ENCODE measurements around the gene RRP8. TPM values are rescaled to one million over a fixed set of nuclear protein-coding genes. Genes with fewer than 3 reads are reported as not detected.

RRP8 gene
- total RNA-seq, 4 donors from 2014 or later: 14.9 to 22.7 (median 18.0) TPM

GRCh38 chr11:6548641-6549040 is 54.8 kb downstream of the RRP8 start:
- no peak overlapping the region for H3K4me3 ChIP-seq (ENCODE audit: low read depth, poor library complexity, severe bottlenecking)
- TF ChIP-seq POLR2A (IDR thresholded peaks at IDR 0.05) (no peak), CTCF (IDR thresholded peaks at IDR 0.05) (no peak)
- intact Hi-C loops (cut with DNase I; ENCODE audit: low total_unique reads): no loop called here
- 89 to 94% methylated on average over 3 of the region's 3 CpGs for WGBS, 2 donors
- peak in 1 of 2 donors; percentile 42 for DNase-seq (ENCODE audit: low spot score in 2 of 2)

- WGBS, 2 donors: 91 to 95% methylated on average over 2 of the region's 2 CpGs
- no peak overlapping the region for H3K4me3 ChIP-seq (ENCODE audit: low read depth, poor library complexity, severe bottlenecking)
- intact Hi-C loops (cut with DNase I; ENCODE audit: low total_unique reads): no loop called here
- no peak for TF ChIP-seq CTCF (IDR thresholded peaks at IDR 0.05)
- no peak for TF ChIP-seq POLR2A (IDR thresholded peaks at IDR 0.05)
- DNase-seq (ENCODE audit: low spot score in 2 of 2): no peak
Observed at GRCh38 chr11:6548121-6548520, 55.3 kb downstream of the RRP8 start.

GRCh38 chr11:6547177-6547576 is 56.2 kb downstream of the RRP8 start:
- H3K4me3 ChIP-seq (ENCODE audit: low read depth, poor library complexity, severe bottlenecking): no peak overlapping the region
- no peak for TF ChIP-seq CTCF (IDR thresholded peaks at IDR 0.05)
- no peak for TF ChIP-seq POLR2A (IDR thresholded peaks at IDR 0.05)
- DNase-seq (ENCODE audit: low spot score in 2 of 2): peak in 1 of 2 donors; percentile 56
- intact Hi-C loops (cut with DNase I; ENCODE audit: low total_unique reads): no loop called here
- WGBS, 2 donors: 95 to 96% methylated on average over 3 to 6 of the region's 6 CpGs

- intact Hi-C loops (cut with DNase I; ENCODE audit: low total_unique reads): no loop called here
- DNase-seq (ENCODE audit: low spot score in 2 of 2): no peak
- WGBS, 2 donors: 94 to 95% methylated on average over 6 to 8 of the region's 8 CpGs
- TF ChIP-seq POLR2A (IDR thresholded peaks at IDR 0.05): no peak
- no peak for TF ChIP-seq CTCF (IDR thresholded peaks at IDR 0.05)
- H3K4me3 ChIP-seq (ENCODE audit: low read depth, poor library complexity, severe bottlenecking): no peak overlapping the region
Observed at GRCh38 chr11:6546735-6547134, 56.7 kb downstream of the RRP8 start.

GRCh38 chr11:6545917-6546605 is 57.4 kb downstream of the RRP8 start:
- intact Hi-C loops (cut with DNase I; ENCODE audit: low total_unique reads): no loop called here
- WGBS, 2 donors: 92% methylated on average over 6 to 14 of the region's 14 CpGs
- TF ChIP-seq CTCF (IDR thresholded peaks at IDR 0.05) (no peak), POLR2A (IDR thresholded peaks at IDR 0.05) (no peak)
- DNase-seq (ENCODE audit: low spot score in 2 of 2): peak in 1 of 2 donors; percentile 68
- no peak overlapping the region for H3K4me3 ChIP-seq (ENCODE audit: low read depth, poor library complexity, severe bottlenecking)

Other genes starting within 250 kb of the RRP8 start
- 10 to 100 TPM; 49.2 to 91.6 (median 63.6) TPM for gene SMPD1, start 213.1 kb downstream of the RRP8 start, total RNA-seq
- 10 to 100 TPM; 19.7 to 23.4 (median 20.2) TPM for gene APBB1, start 184.5 kb downstream of the RRP8 start, total RNA-seq
- gene HPX, start 162.6 kb downstream of the RRP8 start, total RNA-seq: 1 to 10 TPM in 3 of 4 donors, under 1 TPM in 1; 0.42 to 1.2 (median 1.1) TPM
- 10 to 100 TPM; 19.2 to 24.1 (median 22.4) TPM for gene TRIM3, start 129.7 kb downstream of the RRP8 start, total RNA-seq
- gene ARFIP2, start 122.3 kb downstream of the RRP8 start, total RNA-seq: 10 to 100 TPM; 56.6 to 77.5 (median 63.9) TPM
- 10 to 100 TPM; 20.1 to 28.0 (median 21.9) TPM for gene TIMM10B, start 122.1 kb downstream of the RRP8 start, total RNA-seq
- 10 to 100 TPM in 2 of 4 donors, 1 to 10 TPM in 2; 5.9 to 13.6 (median 8.4) TPM for gene DNHD1, start 106.3 kb downstream of the RRP8 start, total RNA-seq
- gene ILK, start 158 bp upstream of the RRP8 start, total RNA-seq: 10 to 100 TPM; 68.1 to 91.0 (median 74.8) TPM
- gene TAF10, start 8.6 kb upstream of the RRP8 start, total RNA-seq: 100 to 1,000 TPM in 1 of 4 donors, 10 to 100 TPM in 3; 41.1 to 105 (median 61.8) TPM
- gene TPP1, start 15.8 kb upstream of the RRP8 start, total RNA-seq: 10 to 100 TPM; 49.6 to 65.3 (median 57.9) TPM
- 1 to 10 TPM; 4.0 to 9.0 (median 5.4) TPM for gene DCHS1, start 52.2 kb upstream of the RRP8 start, total RNA-seq
- gene MRPL17, start 79.7 kb upstream of the RRP8 start, total RNA-seq: 100 to 1,000 TPM in 1 of 4 donors, 10 to 100 TPM in 3; 16.8 to 115 (median 30.5) TPM
- not detected for gene OR2AG2, start 168.4 kb upstream of the RRP8 start, total RNA-seq
- gene OR2AG1, start 179.4 kb upstream of the RRP8 start, total RNA-seq: not detected
- gene OR6A2, start 196.1 kb upstream of the RRP8 start, total RNA-seq: not detected
- gene OR10A5, start 242.1 kb upstream of the RRP8 start, total RNA-seq: not detected

Data from lower leg skin (tissue), 4 donors.